IMR-90 (cell line): ENCODE data around the gene TMEM176B. TPM values are rescaled to one million over a fixed set of nuclear protein-coding genes. Genes with fewer than 3 reads are reported as not detected.

Source experiments
- ATAC-seq: fragments of 200-7000 bp; cut with Tn5 transposase; 2 replicates; pipeline ENCODE4 v1.9.1; 2020; ENCODE audit warnings: low read depth, mild to moderate bottlenecking, moderate library complexity
- BruUV-seq: library from RNA; stranded (reverse); fragments of 400-500 nt; replicated peaks from 2 replicates; lab custom pipeline; 2021; lab: Mats Ljungman, UMichigan
- CTCF ChIA-PET: fragments of 300-600 bp; formaldehyde crosslinking; extraction: SDS; loops from one replicate; lab custom pipeline; 2021; ENCODE audit warnings: antibody characterized with exemption; lab: Yijun Ruan, JAX
- POLR2A ChIA-PET: fragments of 300-600 bp; sonication (Branson Sonifier 250); formaldehyde crosslinking; loops from one replicate; lab custom pipeline; 2022; ENCODE audit warnings: antibody characterized with exemption; ENCODE audit not compliant: unreplicated experiment; lab: Charles Lee
- DNase-seq: peaks from one replicate; pipeline ENCODE4 v3.0.0; 2013
- H2AFZ ChIP-seq: replicated peaks from 2 replicates; pipeline ENCODE3; 2013; ENCODE audit warnings: low read length, mild to moderate bottlenecking; ENCODE audit not compliant: poor library complexity
- H2AK5ac ChIP-seq: 2 replicates; pipeline ENCODE4 v1.6.1; 2013; ENCODE audit warnings: low read depth, low read length, inconsistent platforms
- H2AK9ac ChIP-seq: replicated peaks from 2 replicates; pipeline ENCODE3; 2013; ENCODE audit warnings: mild to moderate bottlenecking, low read depth, low read length, moderate library complexity; ENCODE audit not compliant: poor library complexity
- H2BK120ac ChIP-seq: 2 replicates; pipeline ENCODE4 v1.6.1; 2013; ENCODE audit warnings: low read depth, low read length, inconsistent platforms
- H2BK15ac ChIP-seq: 3 replicates; pipeline ENCODE4 v1.6.1; 2013; ENCODE audit warnings: low read depth, low read length, inconsistent platforms
- H2BK20ac ChIP-seq: 2 replicates; pipeline ENCODE4 v1.6.1; 2013; ENCODE audit warnings: low read depth, mild to moderate bottlenecking, inconsistent platforms, low read length, moderate library complexity
- H2BK5ac ChIP-seq: 2 replicates; pipeline ENCODE4 v1.6.1; 2013; ENCODE audit warnings: mild to moderate bottlenecking, low read depth, low read length, inconsistent platforms; ENCODE audit not compliant: poor library complexity, severe bottlenecking
- H3K14ac ChIP-seq: replicated peaks from 2 replicates; pipeline ENCODE4 v1.6.1; 2013; ENCODE audit warnings: low read depth, low read length, inconsistent platforms
- H3K18ac ChIP-seq: 2 replicates; pipeline ENCODE4 v1.6.1; 2013; ENCODE audit warnings: low read depth, low read length, control low read depth
- H3K23ac ChIP-seq: 2 replicates; pipeline ENCODE4 v1.6.1; 2013; ENCODE audit warnings: low read depth, low read length, inconsistent platforms
- H3K27ac ChIP-seq: 2 replicates; pipeline ENCODE4 v1.5.1; 2013; ENCODE audit warnings: mild to moderate bottlenecking, control low read depth, low read length; ENCODE audit not compliant: insufficient read depth
- H3K27me3 ChIP-seq: 2 replicates; pipeline ENCODE4 v1.6.1; 2013; ENCODE audit warnings: low read length; ENCODE audit not compliant: control insufficient read depth, insufficient read depth
- H3K36me3 ChIP-seq: 2 replicates; pipeline ENCODE4 v1.6.1; 2013; ENCODE audit warnings: low read length, mixed read lengths; ENCODE audit not compliant: control insufficient read depth, insufficient read depth
- H3K4ac ChIP-seq: 2 replicates; pipeline ENCODE4 v1.6.1; 2013; ENCODE audit warnings: low read depth, low read length, inconsistent platforms
- H3K4me1 ChIP-seq: 2 replicates; pipeline ENCODE4 v1.6.1; 2013; ENCODE audit warnings: low read length, mixed read lengths; ENCODE audit not compliant: control insufficient read depth, insufficient read depth
- H3K4me2 ChIP-seq: 2 replicates; pipeline ENCODE4 v1.6.1; 2013; ENCODE audit warnings: low read depth, mild to moderate bottlenecking, control low read depth, low read length, moderate library complexity
- H3K4me3 ChIP-seq: 2 replicates; pipeline ENCODE4 v1.5.1; 2013; ENCODE audit warnings: low read depth, mild to moderate bottlenecking, control low read depth, low read length, moderate library complexity; ENCODE audit not compliant: insufficient read depth
- H3K56ac ChIP-seq: 2 replicates; pipeline ENCODE4 v1.6.1; 2013; ENCODE audit warnings: low read length, inconsistent platforms; ENCODE audit not compliant: insufficient read depth; ENCODE audit errors: extremely low read depth
- H3K79me1 ChIP-seq, 2 experiments: 2 replicates each; pipeline ENCODE4 v1.6.1; 2013; ENCODE audit warnings: low read length in 2 of 2, inconsistent platforms in 1 of 2, low read depth in 1 of 2
- H3K9ac ChIP-seq: 2 replicates; pipeline ENCODE4 v1.6.1; 2013; ENCODE audit warnings: low read depth, low read length, control low read depth
- H3K9me1 ChIP-seq: 2 replicates; pipeline ENCODE4 v1.6.1; 2013; ENCODE audit warnings: low read length, inconsistent platforms; ENCODE audit not compliant: insufficient read depth
- H3K9me3 ChIP-seq: 2 replicates; pipeline ENCODE4 v1.6.1; 2013; ENCODE audit warnings: low read length; ENCODE audit not compliant: control insufficient read depth, insufficient read depth
- H4K20me1 ChIP-seq: 2 replicates; pipeline ENCODE4 v1.6.1; 2013; ENCODE audit warnings: low read length, inconsistent platforms; ENCODE audit not compliant: insufficient read depth
- H4K5ac ChIP-seq: 2 replicates; pipeline ENCODE4 v1.6.1; 2013; ENCODE audit warnings: mild to moderate bottlenecking, low read depth, low read length, control low read depth
- H4K8ac ChIP-seq, 2 experiments: 2 replicates each; pipeline ENCODE4 v1.6.1; 2013; ENCODE audit warnings: low read depth in 2 of 2, low read length in 2 of 2, control low read depth in 1 of 2, inconsistent platforms in 1 of 2
- H4K91ac ChIP-seq: 2 replicates; pipeline ENCODE4 v1.6.1; 2013; ENCODE audit warnings: low read depth, low read length, inconsistent platforms; ENCODE audit not compliant: insufficient read depth
- BHLHE40 ChIP-seq: fragments of 150-350 bp; IDR thresholded peaks from 2 replicates; pipeline ENCODE4 v1.6.1; 2016; ENCODE audit warnings: mild to moderate bottlenecking, low read depth, low read length
- CEBPB ChIP-seq: IDR thresholded peaks from 2 replicates; pipeline ENCODE4 v1.6.1; 2012; ENCODE audit warnings: low read depth, low read length, improper control_type of control experiment
- CHD1 ChIP-seq: IDR thresholded peaks from 2 replicates; pipeline ENCODE4 v1.6.1; 2012; ENCODE audit warnings: low read depth, low read length, improper control_type of control experiment
- FOS ChIP-seq: fragments of 150-350 bp; IDR thresholded peaks from 2 replicates; pipeline ENCODE4 v1.6.1; 2016; ENCODE audit warnings: low read depth, low read length
- MAFK ChIP-seq: IDR thresholded peaks from 2 replicates; pipeline ENCODE4 v1.6.1; 2012; ENCODE audit warnings: low read depth, low read length, improper control_type of control experiment
- MAZ ChIP-seq: IDR thresholded peaks from 2 replicates; pipeline ENCODE4 v1.6.1; 2012; ENCODE audit warnings: low read depth, mild to moderate bottlenecking, low read length, improper control_type of control experiment, moderate library complexity, borderline replicate concordance
- MXI1 ChIP-seq: IDR thresholded peaks from 2 replicates; pipeline ENCODE4 v1.6.1; 2012; ENCODE audit warnings: low read depth, mild to moderate bottlenecking, low read length, moderate library complexity, borderline replicate concordance
- NFE2L2 ChIP-seq: fragments of 150-350 bp; IDR thresholded peaks from 2 replicates; pipeline ENCODE4 v1.6.1; 2016; ENCODE audit warnings: low read depth, mild to moderate bottlenecking, low read length
- POLR2A ChIP-seq: IDR thresholded peaks from 2 replicates; pipeline ENCODE4 v1.6.1; 2012; ENCODE audit warnings: mild to moderate bottlenecking, low read depth, low read length
- RAD21 ChIP-seq: IDR thresholded peaks from 2 replicates; pipeline ENCODE4 v1.6.1; 2012; ENCODE audit warnings: low read length, improper control_type of control experiment
- RFX5 ChIP-seq: IDR thresholded peaks from 2 replicates; pipeline ENCODE4 v1.8.0; 2012; ENCODE audit warnings: low read depth, mild to moderate bottlenecking, low read length, moderate library complexity
- SMC3 ChIP-seq: fragments of 150-350 bp; IDR thresholded peaks from 2 replicates; pipeline ENCODE4 v1.6.1; 2016; ENCODE audit warnings: low read depth, mild to moderate bottlenecking, antibody characterized with exemption, low read length, moderate library complexity
- USF2 ChIP-seq: fragments of 150-350 bp; IDR thresholded peaks from 2 replicates; pipeline ENCODE4 v1.6.1; 2017; ENCODE audit warnings: mild to moderate bottlenecking, antibody characterized with exemption, low read length, low read depth
- dilution Hi-C: fragments of 300-500 bp; cut with HindIII; formaldehyde crosslinking; loops from one replicate; pipeline ENCODE4 v1.14.3; 2018; ENCODE audit warnings: low sequenced_read_pairs; ENCODE audit not compliant: unreplicated experiment
- in situ Hi-C: fragments of 300-500 bp; cut with MboI; formaldehyde crosslinking; loops from 3 replicates; pipeline ENCODE4 v1.14.3; 2019; ENCODE audit warnings: low sequenced_read_pairs, inconsistent platforms, mixed read lengths
- intact Hi-C: fragments of 100-400 bp; cut with micrococcal nuclease; formaldehyde crosslinking; loops from 2 replicates; pipeline ENCODE4 v1.10.0; 2022
- polyA plus RNA-seq, 3 experiments: library from polyadenylated mRNA; depleted of rRNA; stranded (reverse); fragments of >200 nt; gene quantifications; 2 replicates each; pipeline ENCODE4 v1.2.3, GENCODE V29; 2012; ENCODE audit warnings: low replicate concordance in 1 of 3
- total RNA-seq: library from RNA; depleted of rRNA; stranded (reverse); fragments of >200 nt; gene quantifications from 2 replicates; pipeline ENCODE4 v1.2.3, GENCODE V29; 2012
- TF ChIP-seq, protein P1 (sequence below): conservative IDR thresholded peaks from 2 replicates; pipeline ENCODE4 v1.5.1; 2012; ENCODE audit warnings: mild to moderate bottlenecking, low read depth, low read length, improper control_type of control experiment

Gene TMEM176B
- total and polyA plus RNA-seq, 2 of the 4 experiments (the other 2 are of a cell fraction), result not detected

GRCh38 chr7:150805864-150806263 lies 5.7 kb upstream of the TMEM176B start:
- DNase-seq (no peak), ATAC-seq (no peak)
- Histone ChIP-seq H3K4me1 (no peaks in the 10 kb centered on the region), H2BK120ac (no peak overlapping the region), H3K4me3 (no peak overlapping the region), H3K23ac (no peak overlapping the region), H2BK20ac (no peak overlapping the region), H4K5ac (no peak overlapping the region), H2BK5ac (no peak overlapping the region), H4K20me1 (no peaks in the 10 kb centered on the region), H3K14ac (no peak overlapping the region), H3K56ac (no peak overlapping the region), H2AK5ac (no peak overlapping the region), H4K91ac (no peak overlapping the region), H2BK15ac (no peak overlapping the region), H3K9ac (no peak overlapping the region), H3K27ac (no peak overlapping the region), H3K9me3 (peaks cover 11% of the 10 kb centered on the region), H3K79me1 (no peaks in the 10 kb centered on the region), H2AK9ac (no peak overlapping the region), H3K27me3 (peaks cover 17% of the 10 kb centered on the region; the same call in 1 of the 2 replicates), H3K36me3 (peaks cover 3% of the 10 kb centered on the region; the same call in 1 of the 2 replicates), H3K4me2 (no peak overlapping the region), H3K4ac (no peak overlapping the region), H3K9me1 (no peaks in the 10 kb centered on the region), H2AFZ (no peak overlapping the region), H3K18ac (no peak overlapping the region), H4K8ac (no peak overlapping the region)
- no TSS peak for BruUV-seq
- in situ Hi-C loops (no loop called here), dilution Hi-C loops (no loop called here), intact Hi-C loops (no loop called here)
- POLR2A ChIA-PET, result no interaction called here
- no peak for TF ChIP-seq CHD1
- no peak for TF ChIP-seq MAZ
- TF ChIP-seq RFX5, result no peak
- no peak for TF ChIP-seq FOS
- TF ChIP-seq POLR2A, result no peak
- no peak for TF ChIP-seq BHLHE40
- no peak for TF ChIP-seq SMC3
- TF ChIP-seq, protein P1, sequence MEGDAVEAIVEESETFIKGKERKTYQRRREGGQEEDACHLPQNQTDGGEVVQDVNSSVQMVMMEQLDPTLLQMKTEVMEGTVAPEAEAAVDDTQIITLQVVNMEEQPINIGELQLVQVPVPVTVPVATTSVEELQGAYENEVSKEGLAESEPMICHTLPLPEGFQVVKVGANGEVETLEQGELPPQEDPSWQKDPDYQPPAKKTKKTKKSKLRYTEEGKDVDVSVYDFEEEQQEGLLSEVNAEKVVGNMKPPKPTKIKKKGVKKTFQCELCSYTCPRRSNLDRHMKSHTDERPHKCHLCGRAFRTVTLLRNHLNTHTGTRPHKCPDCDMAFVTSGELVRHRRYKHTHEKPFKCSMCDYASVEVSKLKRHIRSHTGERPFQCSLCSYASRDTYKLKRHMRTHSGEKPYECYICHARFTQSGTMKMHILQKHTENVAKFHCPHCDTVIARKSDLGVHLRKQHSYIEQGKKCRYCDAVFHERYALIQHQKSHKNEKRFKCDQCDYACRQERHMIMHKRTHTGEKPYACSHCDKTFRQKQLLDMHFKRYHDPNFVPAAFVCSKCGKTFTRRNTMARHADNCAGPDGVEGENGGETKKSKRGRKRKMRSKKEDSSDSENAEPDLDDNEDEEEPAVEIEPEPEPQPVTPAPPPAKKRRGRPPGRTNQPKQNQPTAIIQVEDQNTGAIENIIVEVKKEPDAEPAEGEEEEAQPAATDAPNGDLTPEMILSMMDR, result no peak
- no peak for TF ChIP-seq USF2
- TF ChIP-seq CEBPB, result no peak
- TF ChIP-seq RAD21, result no peak
- no peak for TF ChIP-seq MAFK
- no peak for TF ChIP-seq NFE2L2
- no peak for TF ChIP-seq MXI1
- CTCF ChIA-PET, result no interaction called here
